AG10803 (cell line): ENCODE measurements around the gene CTDP1.

Source experiments
- DNase-seq: peaks from one replicate; pipeline ENCODE4 v3.0.0; 2010; ENCODE audit warnings: low read depth
- H3K4me3 ChIP-seq: 2 replicates; pipeline ENCODE4 v1.5.1; 2011; ENCODE audit warnings: mild to moderate bottlenecking, low read length, control low read depth
- CTCF ChIP-seq: conservative IDR thresholded peaks from 2 replicates; pipeline ENCODE4 v1.5.1; 2011; ENCODE audit warnings: mild to moderate bottlenecking, low read length, control low read depth, inconsistent platforms

The CTDP1 gene

GRCh38 chr18:79797518-79798345 lies 118.1 kb downstream of the CTDP1 start, which contains the start of gene KCNG2:
TSS of gene KCNG2 (plus strand) at chr18:79797938. CDS start at chr18:79863668, 65,730 bp downstream.
- no peak within 1 kb of the TSS; the same call in 1 of the 2 replicates for H3K4me3 ChIP-seq
- no peak for TF ChIP-seq CTCF
- DNase-seq: no peak

- H3K4me3 ChIP-seq: no peak overlapping the region
These were observed 118.9 kb downstream of the CTDP1 start for GRCh38 chr18:79798346-79798998.

GRCh38 chr18:79798999-79799370 lies 119.4 kb downstream of the CTDP1 start:
- no peak overlapping the region for H3K4me3 ChIP-seq
- TF ChIP-seq CTCF: no peak
- no peak for DNase-seq

More at GRCh38 chr18:79798346-79798998, 118.9 kb downstream of the CTDP1 start:
- TF ChIP-seq CTCF: no peak
- DNase-seq: no peak

- no peak for DNase-seq
- no peak overlapping the region for H3K4me3 ChIP-seq
- TF ChIP-seq CTCF: no peak
These were observed 120.2 kb downstream of the CTDP1 start for GRCh38 chr18:79799619-79800370.

GRCh38 chr18:79800371-79801180 lies 121.0 kb downstream of the CTDP1 start:
- no peak overlapping the region for H3K4me3 ChIP-seq
- TF ChIP-seq CTCF: no peak
- no peak for DNase-seq

GRCh38 chr18:79801217-79801616 lies 121.6 kb downstream of the CTDP1 start:
- no peak for DNase-seq

More at GRCh38 chr18:79801217-79801616, 121.6 kb downstream of the CTDP1 start:
- TF ChIP-seq CTCF: no peak
- no peak overlapping the region for H3K4me3 ChIP-seq
